Natural killer cell (primary cell): Measurements from ENCODE around the gene LAS1L. TPM values are rescaled to one million over a fixed set of nuclear protein-coding genes. Genes with fewer than 3 reads are reported as not detected.

Experiments used
- ATAC-seq, 3 donors: fragments of 150-1000 bp in 2 of 3; fragments of 200-7000 bp in 1 of 3; cut with Tn5 transposase; 1 replicate in 1 of 3; 2 replicates in 2 of 3; pipeline ENCODE4 v1.10.0; 2021; ENCODE audit warnings: mild to moderate bottlenecking in 2 of 3, moderate library complexity in 2 of 3
- DNase-seq, 2 donors: peaks; one replicate each; pipeline versions ENCODE4 v3.0.0 to v3.0.0-alpha.2; 2013 to 2021; ENCODE audit warnings: mixed read lengths in 1 of 2
- H3K27ac ChIP-seq: one replicate; pipeline ENCODE4 v1.5.1; 2013; ENCODE audit warnings: mild to moderate bottlenecking, low read length
- H3K27me3 ChIP-seq: one replicate; pipeline ENCODE4 v1.6.1; 2013; ENCODE audit warnings: low read length; ENCODE audit not compliant: control insufficient read depth, insufficient read depth
- H3K36me3 ChIP-seq: one replicate; pipeline ENCODE4 v1.6.1; 2013; ENCODE audit warnings: low read length; ENCODE audit not compliant: control insufficient read depth, insufficient read depth
- H3K4me1 ChIP-seq: one replicate; pipeline ENCODE4 v1.6.1; 2013; ENCODE audit warnings: low read length; ENCODE audit not compliant: control insufficient read depth, insufficient read depth
- H3K4me3 ChIP-seq: one replicate; pipeline ENCODE4 v1.5.1; 2013; ENCODE audit warnings: low read length
- H3K9me3 ChIP-seq: one replicate; pipeline ENCODE4 v1.6.1; 2013; ENCODE audit warnings: low read length; ENCODE audit not compliant: control insufficient read depth, insufficient read depth
- H3K27ac Mint-ChIP-seq, 2 donors: one replicate each; pipeline ENCODE4 v1.8.0; 2022; ENCODE audit warnings: mild to moderate bottlenecking in 2 of 2, mixed read lengths in 2 of 2, moderate library complexity in 1 of 2
- H3K27me3 Mint-ChIP-seq, 2 donors: one replicate each; pipeline ENCODE4 v1.8.0; 2022; ENCODE audit warnings: low read depth in 2 of 2, mixed read lengths in 2 of 2
- H3K36me3 Mint-ChIP-seq: one replicate; pipeline ENCODE4 v1.8.0; 2022; ENCODE audit warnings: mixed read lengths
- H3K4me1 Mint-ChIP-seq, 2 donors: one replicate each; pipeline ENCODE4 v1.8.0; 2022; ENCODE audit warnings: mixed read lengths in 2 of 2
- H3K4me3 Mint-ChIP-seq: one replicate; pipeline ENCODE4 v1.8.0; 2022; ENCODE audit warnings: mild to moderate bottlenecking, moderate library complexity, mixed read lengths
- H3K9me3 Mint-ChIP-seq, 2 donors: one replicate each; pipeline ENCODE4 v1.8.0; 2022; ENCODE audit warnings: mixed read lengths in 2 of 2
- WGBS: methylation state at CpG from one replicate; pipeline ENCODE4 v1.1.7; 2013; ENCODE audit warnings: missing lambda C conversion rate; ENCODE audit not compliant: insufficient coverage; 5-methylcytosine and 5-hydroxymethylcytosine counted together
- intact Hi-C: fragments of 100-400 bp; cut with micrococcal nuclease; formaldehyde crosslinking; loops from one replicate; pipeline ENCODE4 v1.14.2; 2022
- total RNA-seq, 4 donors: library from RNA; stranded (reverse); fragments of 120-200 nt in 1 of 4; gene quantifications; one replicate each; pipeline versions ENCODE4 v1.2.3 to v1.2.4, GENCODE V29; 2013 to 2022
- TF ChIP-seq, protein P1 (sequence below): fragments of 200-600 bp; IDR thresholded peaks from one replicate; pipeline ENCODE4 v1.8.0; 2022; ENCODE audit warnings: antibody characterized with exemption

The LAS1L gene
- total RNA-seq, 3 donors from 2014 or later (not counting 1 experiment from before 2014, with no cell fraction given), result 37.6 to 42.7 (median 40.7) TPM

- Mint-ChIP-seq H3K4me1 (peaks cover 8% of the 10 kb centered on the region in 2 donors), H3K27ac (no peak overlapping the region), H3K9me3 (no peaks in the 10 kb centered on the region), H3K4me3 (no peak overlapping the region), H3K27me3 (peaks cover 0 to 2% of the 10 kb centered on the region in 2 donors), H3K36me3 (no peaks in the 10 kb centered on the region)
- Histone ChIP-seq H3K4me3 (no peak overlapping the region), H3K27me3 (no peaks in the 10 kb centered on the region), H3K9me3 (no peaks in the 10 kb centered on the region), H3K36me3 (no peaks in the 10 kb centered on the region), H3K4me1 (peaks cover 9% of the 10 kb centered on the region), H3K27ac (no peak overlapping the region)
- intact Hi-C loops, result no loop called here
- ATAC-seq, result no peak
- DNase-seq, result no peak
- TF ChIP-seq, protein P1, sequence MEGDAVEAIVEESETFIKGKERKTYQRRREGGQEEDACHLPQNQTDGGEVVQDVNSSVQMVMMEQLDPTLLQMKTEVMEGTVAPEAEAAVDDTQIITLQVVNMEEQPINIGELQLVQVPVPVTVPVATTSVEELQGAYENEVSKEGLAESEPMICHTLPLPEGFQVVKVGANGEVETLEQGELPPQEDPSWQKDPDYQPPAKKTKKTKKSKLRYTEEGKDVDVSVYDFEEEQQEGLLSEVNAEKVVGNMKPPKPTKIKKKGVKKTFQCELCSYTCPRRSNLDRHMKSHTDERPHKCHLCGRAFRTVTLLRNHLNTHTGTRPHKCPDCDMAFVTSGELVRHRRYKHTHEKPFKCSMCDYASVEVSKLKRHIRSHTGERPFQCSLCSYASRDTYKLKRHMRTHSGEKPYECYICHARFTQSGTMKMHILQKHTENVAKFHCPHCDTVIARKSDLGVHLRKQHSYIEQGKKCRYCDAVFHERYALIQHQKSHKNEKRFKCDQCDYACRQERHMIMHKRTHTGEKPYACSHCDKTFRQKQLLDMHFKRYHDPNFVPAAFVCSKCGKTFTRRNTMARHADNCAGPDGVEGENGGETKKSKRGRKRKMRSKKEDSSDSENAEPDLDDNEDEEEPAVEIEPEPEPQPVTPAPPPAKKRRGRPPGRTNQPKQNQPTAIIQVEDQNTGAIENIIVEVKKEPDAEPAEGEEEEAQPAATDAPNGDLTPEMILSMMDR, result no peak
Observed at GRCh38 chrX:65578346-65578745, 43.8 kb upstream of the LAS1L start.

GRCh38 chrX:65576160-65576559 is 41.6 kb upstream of the LAS1L start:
- no peak overlapping the region for H3K4me3 Mint-ChIP-seq
- no peaks in the 10 kb centered on the region for H3K36me3 Mint-ChIP-seq
- TF ChIP-seq, protein P1, result no peak
- Histone ChIP-seq H3K27me3 (no peaks in the 10 kb centered on the region), H3K27ac (no peak overlapping the region), H3K4me1 (no peaks in the 10 kb centered on the region), H3K4me3 (no peak overlapping the region), H3K9me3 (no peaks in the 10 kb centered on the region), H3K36me3 (no peaks in the 10 kb centered on the region)
- ATAC-seq (no peak), DNase-seq (no peak)
- intact Hi-C loops, result no loop called here
- no peaks in the 10 kb centered on the region for H3K9me3 Mint-ChIP-seq
- no peaks in the 10 kb centered on the region for H3K4me1 Mint-ChIP-seq
- peaks cover 0 to 2% of the 10 kb centered on the region in 2 donors for H3K27me3 Mint-ChIP-seq
- no peak overlapping the region for H3K27ac Mint-ChIP-seq

- intact Hi-C loops, result no loop called here
- Mint-ChIP-seq H3K4me1 (no peaks in the 10 kb centered on the region), H3K9me3 (no peaks in the 10 kb centered on the region), H3K27me3 (peaks cover 0 to 2% of the 10 kb centered on the region in 2 donors), H3K27ac (no peak overlapping the region), H3K36me3 (no peaks in the 10 kb centered on the region), H3K4me3 (no peak overlapping the region)
- ATAC-seq (no peak), DNase-seq (no peak)
- H3K4me3 ChIP-seq, result no peak overlapping the region
- H3K9me3 ChIP-seq, result no peaks in the 10 kb centered on the region
- H3K36me3 ChIP-seq, result no peaks in the 10 kb centered on the region
- no peak overlapping the region for H3K27ac ChIP-seq
- TF ChIP-seq, protein P1, result no peak
- WGBS, result 100% methylated on average over 1 of the region's 3 CpGs
- no peaks in the 10 kb centered on the region for H3K27me3 ChIP-seq
- H3K4me1 ChIP-seq, result no peaks in the 10 kb centered on the region
Observed at GRCh38 chrX:65575022-65575421, 40.4 kb upstream of the LAS1L start.

DNA sequence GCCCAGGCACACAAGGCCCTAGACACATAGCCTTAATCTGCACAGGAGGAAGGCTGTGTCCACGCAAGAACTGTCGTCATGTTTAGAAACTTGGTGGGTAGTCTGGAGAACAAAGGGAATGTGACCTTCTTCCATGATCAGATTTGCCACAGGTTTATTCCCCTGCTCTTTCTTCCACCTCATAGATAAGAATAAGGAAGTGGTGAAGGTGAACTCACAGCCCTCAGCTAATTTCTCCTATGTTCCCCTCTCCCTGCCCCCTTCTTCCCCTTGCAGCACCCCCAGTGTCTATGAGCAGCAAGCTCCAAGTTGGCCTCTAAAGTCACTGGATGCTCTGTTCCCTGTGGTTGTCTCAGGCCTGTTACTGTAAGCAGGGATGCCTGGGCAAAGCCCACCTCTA is 39.8 kb upstream of the LAS1L start:
- ATAC-seq (no peak), DNase-seq (no peak)
- no peak overlapping the region for H3K27ac ChIP-seq
- intact Hi-C loops, result no loop called here
- WGBS, result 90% methylated on average over 2 of the region's 2 CpGs
- no peaks in the 10 kb centered on the region for H3K4me1 ChIP-seq
- no peaks in the 10 kb centered on the region for H3K9me3 Mint-ChIP-seq
- H3K4me3 ChIP-seq, result no peak overlapping the region
- no peaks in the 10 kb centered on the region for H3K4me1 Mint-ChIP-seq
- no peaks in the 10 kb centered on the region for H3K36me3 Mint-ChIP-seq
- no peaks in the 10 kb centered on the region for H3K9me3 ChIP-seq
- H3K36me3 ChIP-seq, result no peaks in the 10 kb centered on the region
- TF ChIP-seq, protein P1, result no peak
- H3K27me3 Mint-ChIP-seq, result no peaks in the 10 kb centered on the region
- H3K27me3 ChIP-seq, result no peaks in the 10 kb centered on the region
- no peak overlapping the region for H3K27ac Mint-ChIP-seq
- no peak overlapping the region for H3K4me3 Mint-ChIP-seq
